Mucosa of stomach (tissue), 1 donor: ENCODE results near the gene CRAT.

Experiments used
- H3K27me3 ChIP-seq: one replicate; pipeline ENCODE4 v1.7.0; 2013; ENCODE audit warnings: mild to moderate bottlenecking, low read length; ENCODE audit not compliant: control insufficient read depth, insufficient read depth
- H3K36me3 ChIP-seq: one replicate; pipeline ENCODE4 v1.7.0; 2013; ENCODE audit warnings: low read length; ENCODE audit not compliant: control insufficient read depth, insufficient read depth
- H3K4me1 ChIP-seq: one replicate; pipeline ENCODE4 v1.7.0; 2013; ENCODE audit warnings: mild to moderate bottlenecking, low read length; ENCODE audit not compliant: control insufficient read depth, insufficient read depth
- H3K4me3 ChIP-seq: one replicate; pipeline ENCODE4 v1.7.0; 2013; ENCODE audit warnings: low read length
- H3K9ac ChIP-seq: one replicate; pipeline ENCODE4 v1.7.0; 2013; ENCODE audit warnings: mild to moderate bottlenecking, low read length, moderate library complexity
- H3K9me3 ChIP-seq: one replicate; pipeline ENCODE4 v1.7.0; 2013; ENCODE audit warnings: mild to moderate bottlenecking, low read length, moderate library complexity; ENCODE audit not compliant: control insufficient read depth
- donor health status: Pancreatic carcinoma.

Gene CRAT

DNA sequence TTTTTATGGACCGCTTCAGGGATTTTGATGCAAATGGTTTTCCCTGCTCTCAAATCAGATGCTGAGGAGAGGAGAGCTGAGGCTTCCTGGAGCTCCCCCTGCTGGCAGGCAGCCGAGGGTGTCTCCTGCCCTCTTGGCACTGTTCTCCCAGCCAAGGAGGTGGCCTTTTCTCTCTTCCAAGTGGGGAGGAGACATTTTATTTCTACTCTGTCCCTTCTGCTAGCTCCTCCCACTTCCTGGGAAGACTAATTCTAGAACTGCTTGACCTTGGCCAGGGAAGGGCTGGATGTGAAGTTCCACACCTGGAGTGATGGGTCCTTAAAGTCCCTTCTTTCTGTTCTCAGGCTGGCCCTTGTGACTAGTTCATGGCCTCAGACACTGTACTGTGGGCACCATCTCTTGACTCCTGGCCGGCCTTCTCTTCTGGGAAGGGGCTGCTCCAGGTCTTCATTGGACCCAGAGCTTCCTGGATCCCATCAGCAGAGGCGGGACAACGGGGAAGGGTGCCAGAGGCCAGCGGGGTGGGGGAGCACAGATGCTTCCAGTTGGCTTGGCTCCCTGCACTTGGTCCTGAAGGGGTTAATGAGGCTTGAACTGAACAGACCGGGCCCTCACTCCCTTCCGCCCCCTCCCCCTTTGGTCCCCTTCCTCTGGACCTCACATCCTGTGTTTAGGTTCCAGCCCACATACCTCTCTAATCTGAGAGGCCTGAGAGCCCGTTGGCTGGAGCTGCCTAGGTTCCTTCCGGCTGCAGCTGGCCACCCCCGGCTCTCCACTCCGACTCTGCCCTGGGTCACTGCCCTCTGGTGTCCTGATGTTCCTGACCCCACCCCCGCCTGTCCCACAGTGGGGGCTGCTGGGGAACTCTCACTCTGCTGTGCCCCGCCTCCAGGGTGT lies 32.7 kb upstream of the CRAT start:
- Histone ChIP-seq H3K4me1 (peaks cover 80% of the 10 kb centered on the region), H3K9ac (peak overlapping the region; percentile 29), H3K9me3 (no peaks in the 10 kb centered on the region), H3K27me3 (no peaks in the 10 kb centered on the region), H3K4me3 (no peak overlapping the region), H3K36me3 (peaks cover 18% of the 10 kb centered on the region)

DNA sequence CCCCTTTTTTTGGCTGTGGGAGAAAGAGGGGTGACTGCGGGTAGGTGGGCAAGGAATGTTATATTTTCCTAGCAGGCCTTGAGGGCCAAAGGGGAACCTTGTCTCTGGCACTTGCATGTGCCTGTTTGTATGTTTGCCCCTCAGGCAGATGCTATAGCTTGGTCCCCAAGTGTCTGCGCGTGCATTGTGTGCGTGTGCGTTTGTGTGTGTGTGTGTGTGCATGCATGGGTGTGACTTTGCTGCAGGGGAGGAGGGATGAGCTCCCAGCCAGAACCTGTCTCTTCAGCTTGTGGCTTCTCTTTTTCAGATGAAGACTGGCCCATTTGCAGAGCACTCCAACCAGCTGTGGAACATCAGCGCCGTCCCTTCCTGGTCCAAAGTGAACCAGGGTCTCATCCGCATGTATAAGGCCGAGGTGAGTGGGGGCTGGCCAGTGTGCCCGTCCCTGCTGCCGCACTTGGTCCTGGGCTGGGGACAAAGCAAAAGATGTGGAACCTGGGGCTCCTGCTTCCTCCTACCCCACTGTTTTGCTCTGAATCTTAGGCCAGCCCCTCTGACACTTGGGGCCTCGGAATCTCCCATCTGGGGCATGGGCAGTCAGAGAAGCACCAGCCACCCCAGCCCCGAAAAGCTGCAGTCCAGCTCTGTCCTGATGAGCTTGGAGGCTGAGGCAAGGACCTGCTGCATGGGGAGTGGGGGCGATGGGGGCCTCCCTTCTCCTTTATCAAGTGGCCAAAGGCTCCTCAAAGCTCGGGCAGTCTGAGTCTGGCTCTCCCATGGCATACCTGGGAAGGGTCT lies 31.7 kb upstream of the CRAT start:
- Histone ChIP-seq H3K9ac (peak overlapping the region; percentile 29), H3K4me3 (no peak overlapping the region), H3K9me3 (no peaks in the 10 kb centered on the region), H3K27me3 (no peaks in the 10 kb centered on the region), H3K4me1 (peaks cover 77% of the 10 kb centered on the region), H3K36me3 (peaks cover 18% of the 10 kb centered on the region)

DNA sequence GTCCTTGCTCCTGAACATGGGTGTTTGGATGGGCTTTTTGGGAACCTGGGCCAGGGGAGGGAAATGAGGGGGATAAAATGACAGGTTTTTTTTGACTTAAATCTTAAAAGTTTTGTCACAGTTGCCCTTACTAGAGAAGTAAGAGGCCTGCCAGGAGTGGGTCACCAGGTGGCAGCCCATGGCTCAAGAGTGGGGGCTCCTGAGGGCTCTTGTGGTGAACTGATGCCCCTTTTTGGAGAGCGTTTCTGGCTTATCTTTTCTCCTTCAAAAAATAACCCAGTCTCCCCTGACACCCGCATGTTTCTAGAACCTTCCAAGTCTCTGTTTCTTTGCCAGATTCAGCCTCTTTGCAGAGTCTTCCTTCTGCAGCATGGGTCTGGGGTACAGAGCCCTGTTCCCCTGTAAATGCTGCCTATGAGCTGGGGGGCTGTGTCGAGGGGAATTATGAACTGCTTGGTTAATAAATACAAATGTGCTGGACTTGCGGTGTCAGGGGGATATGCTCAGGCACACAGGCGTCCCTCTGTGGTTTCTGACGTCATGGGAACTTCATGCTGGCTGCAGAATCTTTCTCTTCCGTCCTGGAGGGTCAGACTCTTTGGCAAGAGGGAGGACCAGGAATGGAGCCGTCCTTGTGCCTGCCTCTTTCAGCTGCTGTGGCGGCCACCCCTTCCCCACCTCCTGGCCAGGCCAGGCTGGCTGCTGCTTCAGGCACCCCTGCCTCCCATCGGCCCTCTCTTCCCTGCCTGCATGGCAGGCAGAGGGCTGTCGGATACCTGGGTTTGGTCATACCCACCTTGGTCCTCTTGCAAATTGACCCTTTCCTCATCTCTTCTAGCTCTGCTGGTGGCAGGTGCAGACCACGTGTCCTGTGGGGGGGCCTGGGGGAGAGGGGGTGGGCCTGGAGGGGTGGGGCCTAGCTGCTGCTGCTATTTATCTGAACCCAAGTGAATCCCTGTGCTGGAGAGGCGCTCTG lies 30.8 kb upstream of the CRAT start:
- peaks cover 18% of the 10 kb centered on the region for H3K36me3 ChIP-seq
- H3K4me1 ChIP-seq: peaks cover 68% of the 10 kb centered on the region
- peak overlapping the region; percentile 72 for H3K9ac ChIP-seq
- no peaks in the 10 kb centered on the region for H3K9me3 ChIP-seq
- H3K4me3 ChIP-seq: no peak overlapping the region
- H3K27me3 ChIP-seq: no peaks in the 10 kb centered on the region

DNA sequence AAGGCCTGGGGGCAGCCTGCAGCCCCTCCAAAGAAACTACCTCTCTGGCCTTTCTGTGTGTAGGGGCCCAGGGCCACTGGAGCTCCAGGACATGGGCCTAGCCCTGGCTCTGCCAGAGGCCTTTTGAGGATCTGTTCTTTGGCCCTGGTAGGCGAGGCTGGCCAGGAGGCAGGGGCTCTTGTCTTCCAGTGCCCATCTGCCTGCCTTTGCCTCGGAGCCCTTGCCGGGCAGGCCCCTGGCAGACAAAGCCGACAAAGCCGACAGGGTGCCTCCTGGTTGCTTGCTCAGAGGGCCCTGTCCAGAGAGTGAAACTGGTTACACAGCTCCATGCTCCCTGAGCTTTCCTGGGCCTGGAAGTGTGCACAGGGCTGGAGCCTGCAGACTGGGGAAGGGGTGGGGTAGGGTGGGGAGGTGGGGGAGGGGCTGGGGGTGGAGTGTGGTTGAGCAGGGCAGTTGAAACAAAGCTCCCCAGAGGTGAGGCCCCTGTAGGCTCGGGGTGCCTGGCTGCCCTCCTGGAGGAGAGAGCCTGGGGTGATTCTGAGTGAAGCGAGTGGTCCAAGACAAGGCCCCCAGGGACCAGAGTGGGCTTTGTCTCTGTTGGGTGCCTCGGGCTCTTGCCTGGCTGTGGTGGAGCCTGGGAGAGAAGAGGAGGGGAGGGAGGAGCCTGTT lies 29.9 kb upstream of the CRAT start:
- Histone ChIP-seq H3K4me3 (peak overlapping the region; percentile 34), H3K4me1 (peaks cover 60% of the 10 kb centered on the region), H3K9ac (peak overlapping the region; percentile 95), H3K9me3 (no peaks in the 10 kb centered on the region), H3K36me3 (peaks cover 18% of the 10 kb centered on the region), H3K27me3 (no peaks in the 10 kb centered on the region)

DNA sequence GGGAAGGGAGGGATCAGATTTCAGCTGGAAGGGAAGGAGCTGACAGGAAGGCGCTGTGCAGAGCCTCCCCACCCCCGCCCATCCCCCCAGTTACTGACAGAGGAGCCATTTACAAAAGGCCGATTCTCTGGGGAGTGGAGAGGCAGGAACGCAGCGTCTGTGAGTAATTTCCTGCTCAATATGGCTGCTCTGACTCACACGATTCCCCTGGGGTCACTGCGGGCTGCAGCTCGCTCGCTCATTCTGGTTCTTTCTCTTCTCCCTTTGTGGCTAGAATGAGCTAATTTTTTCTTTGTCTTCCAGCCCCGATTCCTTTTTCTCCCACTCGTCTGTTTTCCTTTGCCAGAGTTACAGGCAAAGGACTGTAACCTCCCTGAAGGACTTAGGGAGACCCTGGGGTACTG lies 29.4 kb upstream of the CRAT start:
- Histone ChIP-seq H3K4me1 (peaks cover 56% of the 10 kb centered on the region), H3K9ac (peak overlapping the region; percentile 95), H3K27me3 (no peaks in the 10 kb centered on the region), H3K9me3 (no peaks in the 10 kb centered on the region), H3K4me3 (peak overlapping the region; percentile 57), H3K36me3 (peaks cover 18% of the 10 kb centered on the region)

DNA sequence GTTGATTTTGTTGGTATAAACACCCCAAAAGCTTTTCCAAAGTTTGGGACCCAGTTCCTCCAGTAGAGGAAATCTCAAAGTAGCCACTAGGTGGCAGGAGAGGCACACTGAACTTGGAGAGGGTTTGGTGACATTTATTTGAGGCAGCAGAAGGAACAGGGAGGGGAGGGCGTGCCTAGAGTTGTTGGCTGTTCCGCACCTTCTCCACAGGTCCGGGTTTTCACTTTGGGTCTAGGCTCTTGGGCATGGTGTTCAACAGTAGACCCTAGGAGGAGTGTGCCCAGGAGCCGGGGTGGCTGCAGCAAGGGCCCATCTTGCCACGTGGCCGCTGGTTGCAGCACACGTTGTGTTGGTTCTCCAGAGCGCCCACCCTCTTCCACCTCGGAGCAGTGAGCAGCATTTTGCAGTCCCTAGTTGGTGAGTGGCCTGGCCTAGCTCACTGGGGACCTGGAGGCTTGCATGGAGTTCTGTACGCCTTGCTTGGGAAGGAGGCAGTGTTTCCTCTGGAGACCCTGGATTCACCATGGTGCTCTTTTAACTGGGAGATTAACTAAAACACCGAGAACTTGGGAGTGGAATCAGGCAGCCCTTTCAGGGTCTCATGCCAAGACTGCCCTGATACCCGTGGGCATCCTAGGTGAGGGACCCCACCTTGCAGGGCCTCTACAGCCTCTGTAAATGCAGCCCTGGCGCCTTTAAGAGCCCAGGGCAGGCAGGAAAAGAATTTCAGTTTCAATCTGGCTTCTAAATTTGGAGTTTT lies 28.8 kb upstream of the CRAT start:
- Histone ChIP-seq H3K36me3 (peaks cover 18% of the 10 kb centered on the region), H3K9ac (peak overlapping the region; percentile 95), H3K9me3 (no peaks in the 10 kb centered on the region), H3K27me3 (no peaks in the 10 kb centered on the region), H3K4me3 (peak overlapping the region; percentile 57), H3K4me1 (peaks cover 56% of the 10 kb centered on the region)

DNA sequence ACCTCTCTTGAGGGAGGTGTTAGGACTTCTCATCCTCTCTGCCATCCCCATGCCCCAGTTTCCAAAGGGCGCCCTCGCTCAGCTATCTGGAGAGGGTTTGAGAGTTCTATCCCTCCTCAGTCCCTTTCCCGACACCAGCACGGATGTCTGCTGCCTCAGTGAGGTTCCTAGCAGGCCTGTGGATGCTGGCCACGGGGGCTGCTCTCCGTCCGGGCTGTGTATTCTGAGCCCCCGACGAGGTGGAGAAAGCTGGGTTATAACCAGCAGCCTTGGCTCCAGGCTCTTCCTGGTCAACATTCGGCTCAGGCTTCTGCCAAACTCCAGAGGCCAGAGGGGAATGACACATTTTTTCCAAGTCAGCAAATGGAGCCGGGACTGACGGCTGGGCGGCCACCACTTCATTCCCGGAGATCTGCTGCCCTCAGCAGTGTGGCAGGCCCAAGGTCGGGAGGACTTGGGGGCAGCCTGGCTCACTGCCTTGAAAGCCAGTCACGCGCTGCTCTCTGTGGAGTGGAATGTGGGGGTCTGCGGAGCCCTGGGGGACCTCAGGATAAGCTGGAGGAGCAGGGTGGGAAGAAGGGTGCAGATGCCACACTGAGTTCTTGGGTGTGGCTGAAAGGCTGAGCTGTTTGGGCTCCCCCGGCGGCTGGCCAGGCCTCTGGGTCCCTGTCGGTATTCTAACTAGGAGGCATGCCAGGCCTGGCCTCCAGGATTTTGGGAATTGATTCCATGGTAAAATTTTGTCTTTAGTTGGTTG lies 28.1 kb upstream of the CRAT start:
- no peak overlapping the region for H3K4me3 ChIP-seq
- H3K9ac ChIP-seq: peak overlapping the region; percentile 95
- peaks cover 15% of the 10 kb centered on the region for H3K36me3 ChIP-seq
- H3K27me3 ChIP-seq: no peaks in the 10 kb centered on the region
- peaks cover 50% of the 10 kb centered on the region for H3K4me1 ChIP-seq
- H3K9me3 ChIP-seq: no peaks in the 10 kb centered on the region

DNA sequence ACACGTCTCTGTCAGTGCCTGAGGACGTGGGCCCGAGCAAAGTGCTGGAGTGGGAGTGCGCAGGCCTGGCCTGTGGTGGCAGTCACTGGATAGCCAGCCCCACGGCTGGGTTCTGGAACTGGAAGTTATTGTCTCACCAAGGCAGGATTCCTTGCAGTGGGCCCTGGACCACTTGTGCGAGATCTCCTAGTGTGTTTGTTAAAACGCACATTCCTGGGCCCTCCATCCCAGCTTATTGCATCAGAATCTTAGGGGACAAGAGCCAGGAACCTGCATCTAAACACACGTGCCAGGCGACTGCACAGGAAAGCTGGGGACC lies 27.5 kb upstream of the CRAT start:
- H3K27me3 ChIP-seq: no peaks in the 10 kb centered on the region
- peak overlapping the region; percentile 10 for H3K9ac ChIP-seq
- peaks cover 9% of the 10 kb centered on the region for H3K36me3 ChIP-seq
- no peak overlapping the region for H3K4me3 ChIP-seq
- no peaks in the 10 kb centered on the region for H3K9me3 ChIP-seq
- H3K4me1 ChIP-seq: peaks cover 45% of the 10 kb centered on the region

DNA sequence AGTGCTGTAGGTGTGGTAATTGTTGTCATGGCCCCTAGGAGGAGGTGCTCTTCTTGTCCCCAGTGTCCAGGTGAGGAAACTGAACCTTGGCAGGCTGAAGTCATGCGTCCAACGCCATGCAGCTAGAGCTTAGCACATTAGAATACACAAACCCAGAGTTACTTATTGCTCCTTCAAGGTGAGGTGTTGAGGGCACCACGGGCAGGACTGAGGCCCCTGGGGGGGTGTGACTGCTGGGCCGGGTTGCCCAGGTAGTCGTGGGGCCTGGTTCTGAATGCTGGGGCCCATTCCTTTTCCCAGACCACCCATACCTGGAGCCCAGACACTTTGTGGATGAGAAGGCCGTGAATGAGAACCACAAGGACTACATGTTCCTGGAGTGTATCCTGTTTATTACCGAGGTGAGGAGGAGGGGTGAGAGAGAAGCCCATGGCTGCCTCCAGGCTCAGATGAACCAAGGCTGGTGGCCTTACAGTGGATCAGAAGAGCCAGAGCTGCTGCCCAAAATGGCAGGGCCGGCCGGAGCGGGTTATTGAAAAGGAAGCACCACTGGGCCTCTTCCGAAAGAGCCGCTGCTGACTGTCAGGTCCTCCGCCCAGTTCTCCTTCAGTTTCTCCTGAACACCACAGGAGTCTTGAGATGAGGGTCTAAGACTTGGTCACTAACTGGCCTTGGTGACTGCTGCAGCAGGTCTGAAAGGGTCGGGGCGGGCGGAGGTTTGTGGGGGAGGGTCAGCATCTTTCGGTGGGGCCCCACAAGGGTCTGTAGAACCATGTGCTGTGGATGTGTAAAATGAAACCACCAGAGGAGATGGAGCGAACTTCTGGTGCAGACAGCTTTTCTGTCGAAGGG lies 26.9 kb upstream of the CRAT start:
- Histone ChIP-seq H3K4me3 (no peak overlapping the region), H3K36me3 (peaks cover 5% of the 10 kb centered on the region), H3K9ac (no peak overlapping the region), H3K4me1 (peaks cover 39% of the 10 kb centered on the region), H3K9me3 (no peaks in the 10 kb centered on the region), H3K27me3 (no peaks in the 10 kb centered on the region)
